ENCODE measurements around the gene CRYBG3. TPM values are rescaled to one million over a fixed set of nuclear protein-coding genes. Genes with fewer than 3 reads are reported as not detected.

CRYBG3 gene
- total and polyA plus RNA-seq, 2 experiments from 2014 or later, result 4.3 to 16.9 TPM

- Histone ChIP-seq H3K9me2 (ENCODE audit: insufficient read depth) (no peaks in the 10 kb centered on the region), H3F3A (ENCODE audit: insufficient read depth) (no peaks in the 10 kb centered on the region), H3K9ac (no peak overlapping the region), H3K4me2 (ENCODE audit: unreplicated experiment) (no peak overlapping the region), H3K36me3 (ENCODE audit: low read depth) (no peaks in the 10 kb centered on the region), H3K79me2 (ENCODE audit: insufficient read depth) (no peaks in the 10 kb centered on the region), H3K4me1 (ENCODE audit: insufficient read depth) (no peaks in the 10 kb centered on the region), H2AFZ (no peak overlapping the region), H3K27me3 (replicated peaks; ENCODE audit: insufficient read depth) (no peaks in the 10 kb centered on the region; the same call in 1 of the 2 replicates), H3K4me3 (no peak overlapping the region), H3K27ac (no peak overlapping the region), H4K20me1 (ENCODE audit: insufficient read depth) (no peaks in the 10 kb centered on the region), H3K9me3 (ENCODE audit: low read depth) (no peaks in the 10 kb centered on the region)
- WGBS, 2 experiments (ENCODE audit: low coverage in 1 of 2, low lambda C conversion rate in 2 of 2, missing lambda C conversion rate in 2 of 2), result 63 to 70% methylated on average over 3 of the region's 3 CpGs
- DNase-seq, result no peak
- in situ Hi-C loops (cut with MboI), result no loop called here
- TF ChIP-seq EZH2phosphoT487 (IDR thresholded peaks at IDR 0.05; ENCODE audit: insufficient read depth, low read depth) (no peak), EZH2 (IDR thresholded peaks at IDR 0.05; ENCODE audit: insufficient read depth, poor library complexity, severe bottlenecking) (no peak)
Measured at GRCh38 chr3:97979610-97980009, 157.8 kb downstream of the CRYBG3 start.

- H3K36me3 ChIP-seq (ENCODE audit: low read depth), result no peaks in the 10 kb centered on the region
- H3K4me1 ChIP-seq (ENCODE audit: insufficient read depth), result no peaks in the 10 kb centered on the region
- 15 to 25% methylated on average over 3 of the region's 3 CpGs for WGBS, 2 experiments (ENCODE audit: low coverage in 1 of 2, low lambda C conversion rate in 2 of 2, missing lambda C conversion rate in 2 of 2)
- no peak overlapping the region for H2AFZ ChIP-seq
- TF ChIP-seq EZH2phosphoT487 (IDR thresholded peaks at IDR 0.05; ENCODE audit: insufficient read depth, low read depth) (no peak), EZH2 (IDR thresholded peaks at IDR 0.05; ENCODE audit: insufficient read depth, poor library complexity, severe bottlenecking) (no peak)
- no peaks in the 10 kb centered on the region for H3K9me2 ChIP-seq (ENCODE audit: insufficient read depth)
- no peaks in the 10 kb centered on the region for H4K20me1 ChIP-seq (ENCODE audit: insufficient read depth)
- in situ Hi-C loops (cut with MboI), result no loop called here
- no peaks in the 10 kb centered on the region for H3K9me3 ChIP-seq (ENCODE audit: low read depth)
- no peak for DNase-seq
- no peak overlapping the region for H3K4me3 ChIP-seq
- H3K4me2 ChIP-seq (ENCODE audit: unreplicated experiment), result no peak overlapping the region
- H3K9ac ChIP-seq, result no peak overlapping the region
- no peaks in the 10 kb centered on the region; the same call in 1 of the 2 replicates for H3K27me3 ChIP-seq (replicated peaks; ENCODE audit: insufficient read depth)
- no peaks in the 10 kb centered on the region for H3F3A ChIP-seq (ENCODE audit: insufficient read depth)
- H3K27ac ChIP-seq, result no peak overlapping the region
- H3K79me2 ChIP-seq (ENCODE audit: insufficient read depth), result no peaks in the 10 kb centered on the region
Measured at GRCh38 chr3:97981886-97982285, 160.1 kb downstream of the CRYBG3 start.

GRCh38 chr3:97983933-97984491 lies 162.2 kb downstream of the CRYBG3 start:
- Histone ChIP-seq H3K36me3 (ENCODE audit: low read depth) (no peaks in the 10 kb centered on the region), H3K27me3 (replicated peaks; ENCODE audit: insufficient read depth) (no peaks in the 10 kb centered on the region; the same call in 1 of the 2 replicates), H3K9me2 (ENCODE audit: insufficient read depth) (no peaks in the 10 kb centered on the region), H4K20me1 (ENCODE audit: insufficient read depth) (no peaks in the 10 kb centered on the region), H3K79me2 (ENCODE audit: insufficient read depth) (no peaks in the 10 kb centered on the region), H3K9ac (no peak overlapping the region), H2AFZ (no peak overlapping the region), H3K27ac (no peak overlapping the region), H3K4me3 (no peak overlapping the region), H3K4me1 (ENCODE audit: insufficient read depth) (no peaks in the 10 kb centered on the region), H3F3A (ENCODE audit: insufficient read depth) (no peaks in the 10 kb centered on the region), H3K4me2 (ENCODE audit: unreplicated experiment) (no peak overlapping the region), H3K9me3 (ENCODE audit: low read depth) (no peaks in the 10 kb centered on the region)
- TF ChIP-seq EZH2 (IDR thresholded peaks at IDR 0.05; ENCODE audit: insufficient read depth, poor library complexity, severe bottlenecking), result no peak
- no peak for TF ChIP-seq EZH2phosphoT487 (IDR thresholded peaks at IDR 0.05; ENCODE audit: insufficient read depth, low read depth)
- in situ Hi-C loops (cut with MboI), result no loop called here
- no peak for DNase-seq
- 5 to 7% methylated on average over 2 of the region's 2 CpGs for WGBS, 2 experiments (ENCODE audit: low coverage in 1 of 2, low lambda C conversion rate in 2 of 2, missing lambda C conversion rate in 2 of 2)

- H4K20me1 ChIP-seq (ENCODE audit: insufficient read depth), result no peaks in the 10 kb centered on the region
Measured at GRCh38 chr3:97987306-97987705, 165.5 kb downstream of the CRYBG3 start.

More at GRCh38 chr3:97987306-97987705, 165.5 kb downstream of the CRYBG3 start:
- Histone ChIP-seq H3K27me3 (replicated peaks; ENCODE audit: insufficient read depth) (no peaks in the 10 kb centered on the region; the same call in 1 of the 2 replicates), H3K9ac (no peak overlapping the region), H2AFZ (no peak overlapping the region), H3K9me2 (ENCODE audit: insufficient read depth) (no peaks in the 10 kb centered on the region), H3K4me1 (ENCODE audit: insufficient read depth) (no peaks in the 10 kb centered on the region), H3F3A (ENCODE audit: insufficient read depth) (no peaks in the 10 kb centered on the region), H3K9me3 (ENCODE audit: low read depth) (no peaks in the 10 kb centered on the region), H3K4me3 (no peak overlapping the region), H3K4me2 (ENCODE audit: unreplicated experiment) (no peak overlapping the region), H3K36me3 (ENCODE audit: low read depth) (no peaks in the 10 kb centered on the region), H3K79me2 (ENCODE audit: insufficient read depth) (no peaks in the 10 kb centered on the region), H3K27ac (no peak overlapping the region)
- in situ Hi-C loops (cut with MboI), result no loop called here
- no peak for TF ChIP-seq EZH2phosphoT487 (IDR thresholded peaks at IDR 0.05; ENCODE audit: insufficient read depth, low read depth)
- no peak for TF ChIP-seq EZH2 (IDR thresholded peaks at IDR 0.05; ENCODE audit: insufficient read depth, poor library complexity, severe bottlenecking)
- DNase-seq, result no peak
- 4 to 9% methylated on average over 2 of the region's 2 CpGs for WGBS, 2 experiments (ENCODE audit: low coverage in 1 of 2, low lambda C conversion rate in 2 of 2, missing lambda C conversion rate in 2 of 2)
